Measurements from ENCODE around the gene GRIA3. TPM values are rescaled to one million over a fixed set of nuclear protein-coding genes. Genes with fewer than 3 reads are reported as not detected.
"Not testable (repeated sequence)": the region's sequence is repeated elsewhere in the genome, so short reads cannot be mapped to it uniquely, and the experiment has no call there.

GRIA3 gene
- total RNA-seq, 1 donor from 2014 or later, result 0.59 TPM

GRCh38 chrX:123489011-123489410 lies 304.9 kb downstream of the GRIA3 start:
- intact Hi-C loops (cut with micrococcal nuclease), result no loop called here
- DNase-seq (no peak), ATAC-seq (no peak)

DNA sequence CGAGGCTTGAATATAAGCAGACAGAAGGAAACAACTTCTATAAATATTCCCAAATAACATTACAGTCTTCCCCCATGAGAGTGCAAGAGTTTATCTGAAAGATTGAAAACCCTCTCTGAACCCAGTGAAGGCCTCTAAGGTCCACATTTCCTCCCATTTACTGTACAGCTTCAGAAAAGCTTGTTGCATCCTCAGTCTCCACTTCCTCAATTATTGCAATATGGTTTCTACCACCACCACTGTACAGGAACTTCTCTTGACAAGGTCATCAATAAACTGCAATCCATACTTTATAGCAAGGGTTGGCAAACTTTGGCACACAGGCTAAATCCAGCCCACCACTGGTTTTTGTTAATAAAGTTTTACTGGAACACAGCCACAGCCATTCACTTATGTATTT lies 309.8 kb downstream of the GRIA3 start:
- ATAC-seq, result no peak
- intact Hi-C loops (cut with micrococcal nuclease), result no loop called here

GRCh38 chrX:123499787-123500186 lies 315.7 kb downstream of the GRIA3 start:
- DNase-seq (no peak), ATAC-seq (no peak)
- intact Hi-C loops (cut with micrococcal nuclease), result no loop called here

More for the DNA sequence above, 309.8 kb downstream of the GRIA3 start:
- DNase-seq, result no peak

DNA sequence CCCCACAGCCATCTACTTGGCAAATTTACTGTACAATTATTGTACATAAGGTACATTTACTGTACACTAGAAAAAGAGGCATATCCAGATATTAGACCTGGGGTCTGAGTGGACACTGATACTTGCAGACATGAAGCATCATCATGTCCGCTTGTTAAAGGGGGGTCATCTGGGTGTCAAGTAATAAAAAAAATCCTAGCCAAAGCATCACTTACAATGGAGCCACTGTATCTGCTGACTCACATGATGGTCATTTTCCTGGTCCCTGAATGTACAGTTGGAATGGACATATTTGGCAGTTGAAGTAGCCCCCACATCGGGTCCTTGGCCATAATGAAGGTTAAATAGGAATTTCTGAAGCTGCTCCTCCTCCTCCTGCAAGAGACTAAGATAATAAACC lies 320.0 kb downstream of the GRIA3 start:
- ATAC-seq (no peak), DNase-seq (no peak)
- intact Hi-C loops (cut with micrococcal nuclease), result no loop called here

GRCh38 chrX:123504630-123505270 lies 320.7 kb downstream of the GRIA3 start:
- intact Hi-C loops (cut with micrococcal nuclease), result no loop called here
- DNase-seq (no peak), ATAC-seq (no peak)

- ATAC-seq, result no peak
- no peak for DNase-seq
- intact Hi-C loops (cut with micrococcal nuclease), result no loop called here
These were observed 329.7 kb downstream of the GRIA3 start for GRCh38 chrX:123513585-123514278.

DNA sequence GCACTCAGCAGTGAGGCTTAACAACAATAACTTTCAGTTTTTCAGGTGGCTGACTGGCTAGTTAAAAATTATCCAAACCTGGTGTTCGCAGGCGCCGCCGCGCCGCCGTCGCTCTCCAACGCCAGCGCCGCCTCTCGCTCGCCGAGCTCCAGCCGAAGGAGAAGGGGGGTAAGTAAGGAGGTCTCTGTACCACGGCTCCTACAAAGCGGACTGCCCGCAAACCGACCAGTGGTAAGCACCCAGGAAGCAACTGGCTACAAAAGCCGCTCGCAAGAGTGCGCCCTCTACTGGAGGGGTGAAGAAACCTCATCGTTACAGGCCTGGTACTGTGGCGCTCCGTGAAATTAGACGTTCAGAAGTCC lies 330.2 kb downstream of the GRIA3 start:
- ATAC-seq; DNase-seq; intact Hi-C loops (cut with micrococcal nuclease): not testable (repeated sequence)

DNA sequence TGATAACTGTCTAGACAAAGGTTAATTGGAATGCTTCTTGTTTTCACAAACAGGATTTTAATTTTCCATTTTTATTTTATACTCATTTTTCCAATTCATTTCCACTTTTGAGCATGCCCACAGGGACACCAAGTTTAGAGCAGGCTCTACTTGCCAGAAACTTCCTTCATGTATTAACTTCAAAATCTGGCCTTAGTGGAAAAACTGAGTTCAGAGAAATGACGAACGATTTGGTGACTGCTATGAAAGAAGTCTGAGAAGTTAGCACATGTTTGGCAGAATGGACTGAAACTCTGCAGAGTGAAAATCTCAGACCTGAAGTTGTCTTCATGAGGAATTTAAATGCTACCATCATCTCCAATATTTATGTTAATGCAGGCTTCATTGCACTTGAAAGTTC lies 334.7 kb downstream of the GRIA3 start:
- intact Hi-C loops (cut with micrococcal nuclease), result no loop called here
- DNase-seq (no peak), ATAC-seq (no peak)

GRCh38 chrX:123525123-123525725 lies 341.1 kb downstream of the GRIA3 start:
- ATAC-seq (no peak), DNase-seq (no peak)
- intact Hi-C loops (cut with micrococcal nuclease), result no loop called here

- intact Hi-C loops (cut with micrococcal nuclease); DNase-seq; ATAC-seq: not testable (repeated sequence)
These were observed 346.6 kb downstream of the GRIA3 start for GRCh38 chrX:123530726-123531125.

Measured in left ventricle myocardium superior (tissue), 1 donor.